Activated T-cell treated with anti-CD3 and anti-CD28 coated beads, Interleukin-2, amount 50 U/mL, for 24 hours (primary cell): ENCODE results near the gene ATP6V0A1.
A peak's percentile ranks its signal among the peaks of the same experiment; 100 is the strongest.
"Not testable (repeated sequence)": the region's sequence is repeated elsewhere in the genome, so short reads cannot be mapped to it uniquely, and the experiment has no call there.

ENCODE experiments used
- DNase-seq: peaks from one replicate; pipeline ENCODE4 v3.0.0-alpha.2; 2020
- H3K27ac Mint-ChIP-seq: 2 replicates; pipeline ENCODE4 v1.8.0; 2020; ENCODE audit warnings: mild to moderate bottlenecking, mixed read lengths
- H3K27me3 Mint-ChIP-seq: 2 replicates; pipeline ENCODE4 v1.8.0; 2020; ENCODE audit warnings: mixed read lengths
- H3K36me3 Mint-ChIP-seq: 2 replicates; pipeline ENCODE4 v1.8.0; 2020; ENCODE audit warnings: low read depth, mixed read lengths
- H3K4me1 Mint-ChIP-seq: 2 replicates; pipeline ENCODE4 v1.8.0; 2020; ENCODE audit warnings: low read depth, mixed read lengths
- H3K4me3 Mint-ChIP-seq: 2 replicates; pipeline ENCODE4 v1.8.0; 2020; ENCODE audit warnings: mild to moderate bottlenecking, moderate library complexity, mixed read lengths
- H3K9me3 Mint-ChIP-seq: 2 replicates; pipeline ENCODE4 v1.8.0; 2020; ENCODE audit warnings: mixed read lengths

Gene ATP6V0A1

GRCh38 chr17:42454987-42455386, 3.7 kb upstream of the ATP6V0A1 start:
- not testable (repeated sequence) for H3K27ac Mint-ChIP-seq, DNase-seq, H3K27me3 Mint-ChIP-seq, H3K4me3 Mint-ChIP-seq, H3K36me3 Mint-ChIP-seq, H3K9me3 Mint-ChIP-seq
- peaks cover 35% of the 10 kb centered on the region for H3K4me1 Mint-ChIP-seq

GRCh38 chr17:42456223-42457106, 2.2 kb upstream of the ATP6V0A1 start:
- no peak for DNase-seq

GRCh38 chr17:42457107-42457792, 1.4 kb upstream of the ATP6V0A1 start:
- no peak for DNase-seq
- Mint-ChIP-seq H3K4me1 (peaks cover 45% of the 10 kb centered on the region), H3K36me3 (peaks cover 9% of the 10 kb centered on the region), H3K27me3 (no peaks in the 10 kb centered on the region), H3K27ac (peak overlapping the region; percentile 64), H3K9me3 (no peaks in the 10 kb centered on the region), H3K4me3 (peak overlapping the region; percentile 55)

More at GRCh38 chr17:42456223-42457106, 2.2 kb upstream of the ATP6V0A1 start:
- Mint-ChIP-seq H3K27me3 (no peaks in the 10 kb centered on the region), H3K4me1 (peaks cover 45% of the 10 kb centered on the region), H3K36me3 (peaks cover 2% of the 10 kb centered on the region), H3K4me3 (peak overlapping the region; percentile 36), H3K9me3 (no peaks in the 10 kb centered on the region), H3K27ac (no peak overlapping the region)

- H3K36me3 Mint-ChIP-seq: peaks cover 19% of the 10 kb centered on the region
- no peaks in the 10 kb centered on the region for H3K9me3 Mint-ChIP-seq
- no peaks in the 10 kb centered on the region for H3K27me3 Mint-ChIP-seq
- peaks cover 43% of the 10 kb centered on the region for H3K4me1 Mint-ChIP-seq
- peak overlapping the region; percentile 92 for H3K27ac Mint-ChIP-seq
- DNase-seq: no peak
- peak overlapping the region; percentile 85 for H3K4me3 Mint-ChIP-seq
These were observed 650 bp downstream of the ATP6V0A1 start for GRCh38 chr17:42459256-42459800.

GRCh38 chr17:42459801-42460281, 1.2 kb downstream of the ATP6V0A1 start:
- Mint-ChIP-seq H3K27me3 (no peaks in the 10 kb centered on the region), H3K9me3 (no peaks in the 10 kb centered on the region), H3K4me1 (peaks cover 43% of the 10 kb centered on the region), H3K36me3 (peaks cover 19% of the 10 kb centered on the region), H3K27ac (peak overlapping the region; percentile 92), H3K4me3 (peak overlapping the region; percentile 85)
- DNase-seq: no peak

GRCh38 chr17:42460371-42460770, 1.7 kb downstream of the ATP6V0A1 start:
- no peaks in the 10 kb centered on the region for H3K27me3 Mint-ChIP-seq
- peaks cover 43% of the 10 kb centered on the region for H3K4me1 Mint-ChIP-seq
- no peaks in the 10 kb centered on the region for H3K9me3 Mint-ChIP-seq
- peak overlapping the region; percentile 65 for H3K27ac Mint-ChIP-seq
- peak overlapping the region; percentile 85 for H3K4me3 Mint-ChIP-seq
- H3K36me3 Mint-ChIP-seq: peaks cover 19% of the 10 kb centered on the region
- no peak for DNase-seq

- H3K27me3 Mint-ChIP-seq: no peaks in the 10 kb centered on the region
- H3K9me3 Mint-ChIP-seq: no peaks in the 10 kb centered on the region
- peaks cover 42% of the 10 kb centered on the region for H3K36me3 Mint-ChIP-seq
- no peak overlapping the region for H3K27ac Mint-ChIP-seq
- peaks cover 19% of the 10 kb centered on the region for H3K4me1 Mint-ChIP-seq
- DNase-seq: no peak
- no peak overlapping the region for H3K4me3 Mint-ChIP-seq
These were observed 5.3 kb downstream of the ATP6V0A1 start for GRCh38 chr17:42463976-42464400.

GRCh38 chr17:42467889-42468288, 9.2 kb downstream of the ATP6V0A1 start:
- no peaks in the 10 kb centered on the region for H3K27me3 Mint-ChIP-seq
- H3K9me3 Mint-ChIP-seq: no peaks in the 10 kb centered on the region
- H3K4me1 Mint-ChIP-seq: no peaks in the 10 kb centered on the region
- H3K27ac Mint-ChIP-seq: no peak overlapping the region
- no peak for DNase-seq
- H3K36me3 Mint-ChIP-seq: peaks cover 53% of the 10 kb centered on the region
- no peak overlapping the region for H3K4me3 Mint-ChIP-seq

GRCh38 chr17:42472709-42473521, 14.2 kb downstream of the ATP6V0A1 start:
- H3K4me3 Mint-ChIP-seq: no peak overlapping the region
- DNase-seq: no peak
- H3K36me3 Mint-ChIP-seq: peaks cover 64% of the 10 kb centered on the region
- no peaks in the 10 kb centered on the region for H3K9me3 Mint-ChIP-seq
- H3K4me1 Mint-ChIP-seq: peaks cover 7% of the 10 kb centered on the region
- no peaks in the 10 kb centered on the region for H3K27me3 Mint-ChIP-seq
- H3K27ac Mint-ChIP-seq: no peak overlapping the region

- H3K27me3 Mint-ChIP-seq: no peaks in the 10 kb centered on the region
- no peak overlapping the region for H3K4me3 Mint-ChIP-seq
- H3K27ac Mint-ChIP-seq: no peak overlapping the region
These were observed 15.6 kb downstream of the ATP6V0A1 start for GRCh38 chr17:42474276-42474675.

GRCh38 chr17:42475121-42475520, 16.4 kb downstream of the ATP6V0A1 start:
- no peak overlapping the region for H3K27ac Mint-ChIP-seq
- DNase-seq: no peak
- no peak overlapping the region for H3K4me3 Mint-ChIP-seq
- peaks cover 66% of the 10 kb centered on the region for H3K36me3 Mint-ChIP-seq
- peaks cover 7% of the 10 kb centered on the region for H3K4me1 Mint-ChIP-seq
- no peaks in the 10 kb centered on the region for H3K27me3 Mint-ChIP-seq
- no peaks in the 10 kb centered on the region for H3K9me3 Mint-ChIP-seq

More at GRCh38 chr17:42474276-42474675, 15.6 kb downstream of the ATP6V0A1 start:
- DNase-seq: no peak
- H3K4me1 Mint-ChIP-seq: peaks cover 7% of the 10 kb centered on the region
- H3K36me3 Mint-ChIP-seq: peaks cover 66% of the 10 kb centered on the region
- no peaks in the 10 kb centered on the region for H3K9me3 Mint-ChIP-seq

- Mint-ChIP-seq H3K4me1 (peaks cover 7% of the 10 kb centered on the region), H3K4me3 (no peak overlapping the region), H3K9me3 (no peaks in the 10 kb centered on the region), H3K27ac (no peak overlapping the region), H3K27me3 (no peaks in the 10 kb centered on the region), H3K36me3 (peaks cover 66% of the 10 kb centered on the region)
- no peak for DNase-seq
These were observed 17.2 kb downstream of the ATP6V0A1 start for GRCh38 chr17:42475835-42476234.

GRCh38 chr17:42476411-42476810, 17.7 kb downstream of the ATP6V0A1 start:
- no peaks in the 10 kb centered on the region for H3K9me3 Mint-ChIP-seq

GRCh38 chr17:42477173-42477572, 18.5 kb downstream of the ATP6V0A1 start:
- Mint-ChIP-seq H3K27ac (no peak overlapping the region), H3K27me3 (no peaks in the 10 kb centered on the region), H3K36me3 (peaks cover 68% of the 10 kb centered on the region), H3K4me1 (peaks cover 7% of the 10 kb centered on the region), H3K4me3 (no peak overlapping the region), H3K9me3 (no peaks in the 10 kb centered on the region)
- DNase-seq: no peak

More at GRCh38 chr17:42476411-42476810, 17.7 kb downstream of the ATP6V0A1 start:
- Mint-ChIP-seq H3K27me3 (no peaks in the 10 kb centered on the region), H3K36me3 (peaks cover 67% of the 10 kb centered on the region), H3K4me1 (peaks cover 7% of the 10 kb centered on the region), H3K27ac (no peak overlapping the region), H3K4me3 (no peak overlapping the region)
- DNase-seq: no peak
